HCT116 (cell line): ENCODE measurements around the gene TNP1. TPM values are rescaled to one million over a fixed set of nuclear protein-coding genes. Genes with fewer than 3 reads are reported as not detected.

Source experiments
- ATAC-seq: fragments of 200-7000 bp; cut with Tn5 transposase; 2 replicates; pipeline ENCODE4 v1.9.1; 2020; ENCODE audit warnings: mild to moderate bottlenecking, moderate library complexity
- BruUV-seq: library from RNA; stranded (reverse); fragments of 400-500 nt; replicated peaks from 2 replicates; lab custom pipeline; 2021; lab: Mats Ljungman, UMichigan
- CTCF ChIA-PET: fragments of 300-600 bp; sonication (Branson Sonifier 250); formaldehyde crosslinking; loops from one replicate; lab custom pipeline; 2021; ENCODE audit warnings: antibody characterized with exemption; lab: Charles Lee
- POLR2A ChIA-PET: fragments of 300-600, 350-600 bp; sonication (Branson Sonifier 250); formaldehyde crosslinking; loops from one replicate; lab custom pipeline; 2021; ENCODE audit warnings: antibody characterized with exemption; lab: Charles Lee
- RAD21 ChIA-PET, 2 experiments: fragments of 300-600 bp; sonication (Branson Sonifier 250); formaldehyde crosslinking; loops; one replicate each; lab custom pipeline; 2023; ENCODE audit warnings: low total read pairs in 2 of 2; ENCODE audit not compliant: uncharacterized antibody in 2 of 2, unreplicated experiment in 2 of 2, low non-redundant PET in 1 of 2; lab: Charles Lee
- DNase-seq: peaks from one replicate; pipeline ENCODE4 v3.0.0-alpha.2; 2010; ENCODE audit warnings: low read depth, low spot score
- H2AFZ ChIP-seq: fragments of 200-600 bp; shearing (Covaris generic), sonication (generic); 2 replicates; pipeline ENCODE4 v1.6.1; 2017; ENCODE audit warnings: low read depth, mixed run types, mixed read lengths, antibody characterized with exemption, low read length; ENCODE audit not compliant: poor library complexity, severe bottlenecking
- H3K27ac ChIP-seq: 2 replicates; pipeline ENCODE4 v1.5.1; 2012; ENCODE audit warnings: low read depth, low read length
- H3K27me3 ChIP-seq: fragments of 200-600 bp; sonication (generic); 2 replicates; pipeline ENCODE4 v1.6.1; 2016; ENCODE audit warnings: mixed run types, low read length, mixed read lengths; ENCODE audit not compliant: insufficient read depth
- H3K36me3 ChIP-seq, 2 experiments: fragments of 200-500 bp in 1 of 2; fragments of 200-600 bp in 1 of 2; sonication (Bioruptor generic) in 1 of 2; sonication (generic) in 1 of 2; 2 replicates each; pipeline versions ENCODE4 v1.5.1 to v1.6.1; 2014 to 2016; ENCODE audit warnings: low read length in 2 of 2, inconsistent platforms in 1 of 2, mixed read lengths in 1 of 2, mixed run types in 1 of 2; ENCODE audit not compliant: insufficient read depth in 2 of 2, control insufficient read depth in 1 of 2
- H3K4me1 ChIP-seq, 2 experiments: fragments of 200-600 bp in 1 of 2; sonication (generic) in 1 of 2; 2 replicates each; pipeline versions ENCODE4 v1.5.1 to v1.6.1; 2012 to 2017; ENCODE audit warnings: low read length in 2 of 2, inconsistent platforms in 1 of 2, mild to moderate bottlenecking in 1 of 2, mixed read lengths in 1 of 2, mixed run types in 1 of 2, moderate library complexity in 1 of 2; ENCODE audit not compliant: insufficient read depth in 2 of 2, control insufficient read depth in 1 of 2
- H3K4me2 ChIP-seq: fragments of 200-600 bp; sonication (generic); 2 replicates; pipeline ENCODE4 v1.6.1; 2017; ENCODE audit warnings: mixed run types, low read length, mixed read lengths
- H3K4me3 ChIP-seq, 2 experiments: fragments of 200-600 bp in 1 of 2; sonication (generic) in 1 of 2; replicated peaks in 1 of 2; 2 replicates each; pipeline ENCODE4 v1.5.1; 2011 to 2016; ENCODE audit warnings: low read length in 2 of 2, control low read depth in 1 of 2, low read depth in 1 of 2, mild to moderate bottlenecking in 1 of 2, mixed read lengths in 1 of 2, mixed run types in 1 of 2
- H3K79me2 ChIP-seq: fragments of 200-600 bp; sonication (generic); 2 replicates; pipeline ENCODE4 v1.6.1; 2017; ENCODE audit warnings: mild to moderate bottlenecking, mixed run types, low read length, moderate library complexity, mixed read lengths; ENCODE audit not compliant: insufficient read depth
- H3K9ac ChIP-seq: fragments of 200-600 bp; sonication (generic); 2 replicates; pipeline ENCODE4 v1.6.1; 2016; ENCODE audit warnings: low read length, mixed read lengths
- H3K9me2 ChIP-seq: fragments of 200-600 bp; sonication (generic), shearing (Covaris generic); 2 replicates; pipeline ENCODE4 v1.6.1; 2017; ENCODE audit warnings: mixed run types, mild to moderate bottlenecking, moderate library complexity; ENCODE audit not compliant: insufficient read depth
- H3K9me3 ChIP-seq, 2 experiments: fragments of 200-500 bp in 1 of 2; fragments of 200-600 bp in 1 of 2; sonication (Bioruptor generic) in 1 of 2; sonication (generic) in 1 of 2; 2 replicates each; pipeline ENCODE4 v1.6.1; 2014 to 2017; ENCODE audit warnings: low read length in 2 of 2, mixed read lengths in 2 of 2, inconsistent platforms in 1 of 2, low read depth in 1 of 2, mild to moderate bottlenecking in 1 of 2, mixed run types in 1 of 2, moderate library complexity in 1 of 2; ENCODE audit not compliant: control insufficient read depth in 1 of 2, insufficient read depth in 1 of 2
- H4K20me1 ChIP-seq: fragments of 200-600 bp; sonication (generic), shearing (Covaris generic); 2 replicates; pipeline ENCODE4 v1.6.1; 2017; ENCODE audit warnings: mixed run types, mild to moderate bottlenecking, moderate library complexity; ENCODE audit not compliant: insufficient read depth
- CEBPB ChIP-seq: IDR thresholded peaks from 2 replicates; pipeline ENCODE4 v1.6.1; 2012; ENCODE audit warnings: low read depth
- EGR1 ChIP-seq: IDR thresholded peaks from 2 replicates; pipeline ENCODE4 v1.6.1; 2012; ENCODE audit warnings: low read depth
- ELF1 ChIP-seq: IDR thresholded peaks from 2 replicates; pipeline ENCODE4 v1.6.1; 2012; ENCODE audit warnings: low read depth, borderline replicate concordance
- EZH2 ChIP-seq: fragments of 200-600 bp; sonication (generic); IDR thresholded peaks from 2 replicates; pipeline ENCODE4 v1.6.1; 2017; ENCODE audit warnings: antibody characterized with exemption, mixed run types
- EZH2phosphoT487 ChIP-seq: fragments of 200-600 bp; IDR thresholded peaks from 2 replicates; pipeline ENCODE4 v1.6.1; 2018; ENCODE audit warnings: antibody characterized with exemption, borderline replicate concordance
- JUND ChIP-seq: IDR thresholded peaks from 2 replicates; pipeline ENCODE4 v1.6.1; 2012
- POLR2A ChIP-seq: IDR thresholded peaks from 2 replicates; pipeline ENCODE4 v1.7.0; 2011; ENCODE audit warnings: borderline replicate concordance; ENCODE audit not compliant: insufficient read depth, insufficient read length; ENCODE audit errors: extremely low read depth
- SP1 ChIP-seq: IDR thresholded peaks from 2 replicates; pipeline ENCODE4 v1.6.1; 2012; ENCODE audit warnings: low read depth
- ZFX ChIP-seq: fragments of 450-650 bp; IDR thresholded peaks from 2 replicates; pipeline ENCODE4 v1.6.1; 2017
- ZNF274 ChIP-seq: fragments of 200-500 bp; sonication (Bioruptor generic); IDR thresholded peaks from 2 replicates; pipeline ENCODE4 v1.6.1; 2014; ENCODE audit warnings: mild to moderate bottlenecking, low read depth, low read length, inconsistent platforms
- intact Hi-C: fragments of 100-400 bp; cut with micrococcal nuclease; formaldehyde crosslinking; loops from 2 replicates; pipeline ENCODE4 v1.10.0; 2022
- total RNA-seq: library from RNA; stranded (reverse); gene quantifications from one replicate; pipeline ENCODE4 v1.2.1, GENCODE V29; 2021; ENCODE audit not compliant: unreplicated experiment
- TF ChIP-seq, protein P1 (sequence below): IDR thresholded peaks from 2 replicates; pipeline ENCODE4 v1.6.1; 2012

The TNP1 gene
- total RNA-seq, 1 experiment from 2014 or later: not detected

DNA sequence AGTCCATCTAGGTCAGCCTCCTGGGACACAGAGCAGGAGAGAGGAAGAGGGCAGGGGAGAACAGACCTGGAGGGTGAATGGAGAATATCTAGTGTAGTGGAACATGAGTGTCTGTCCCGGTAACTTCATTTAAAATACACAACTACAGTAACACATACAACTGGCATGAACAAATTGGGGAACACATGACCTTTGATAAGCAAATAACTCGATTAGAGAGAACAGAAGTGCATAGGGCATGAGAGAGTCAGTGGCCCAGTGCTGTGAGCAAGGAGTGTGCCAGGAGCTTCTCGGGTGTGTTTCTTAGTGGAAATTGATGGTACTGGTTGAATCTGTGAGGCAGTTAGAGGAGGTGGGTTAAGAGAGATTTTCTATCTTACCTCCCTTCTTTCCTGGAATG lies 40.8 kb downstream of the TNP1 start (continued):
- TF ChIP-seq SP1 (no peak), ZFX (no peak), JUND (no peak), CEBPB (no peak), EZH2phosphoT487 (no peak), ELF1 (no peak), EGR1 (no peak), POLR2A (no peak)
- TF ChIP-seq, protein P1, sequence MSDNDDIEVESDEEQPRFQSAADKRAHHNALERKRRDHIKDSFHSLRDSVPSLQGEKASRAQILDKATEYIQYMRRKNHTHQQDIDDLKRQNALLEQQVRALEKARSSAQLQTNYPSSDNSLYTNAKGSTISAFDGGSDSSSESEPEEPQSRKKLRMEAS: no peak

DNA sequence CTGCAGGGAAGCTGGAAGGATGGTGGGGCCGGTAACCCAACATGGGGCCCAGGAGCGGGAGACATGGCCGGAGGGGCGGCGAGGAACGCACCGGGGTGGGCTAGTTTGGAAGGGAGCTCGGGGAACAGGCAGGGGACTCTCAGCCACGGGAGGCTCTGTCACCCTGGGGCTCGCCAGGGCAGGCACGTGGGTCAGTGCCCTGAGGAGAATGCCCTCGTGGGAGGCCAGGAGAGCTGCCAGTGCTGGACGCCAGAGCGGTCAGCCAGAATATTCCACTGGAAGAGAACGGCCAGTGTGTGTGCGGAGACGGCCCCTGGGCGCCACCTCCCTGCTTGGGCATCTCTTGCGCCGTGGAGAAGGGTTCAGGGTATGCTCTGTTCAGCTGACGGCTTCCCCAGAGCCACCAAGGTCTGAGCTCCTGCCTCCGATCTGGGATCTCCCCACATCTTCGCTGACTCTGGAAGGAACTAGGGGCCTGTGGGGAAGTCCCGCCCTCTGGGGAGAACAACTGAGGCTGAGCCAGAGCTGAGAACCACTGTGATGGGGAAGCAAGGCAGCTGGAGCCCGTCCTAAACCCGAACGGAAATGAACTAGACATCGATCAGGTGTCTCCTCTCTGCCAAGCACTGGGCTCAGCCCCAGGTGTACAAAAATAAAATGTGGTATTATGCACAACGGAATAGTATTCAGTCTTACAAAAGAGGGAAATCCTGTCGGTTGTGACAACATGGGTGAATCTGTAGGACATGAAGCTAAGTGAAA lies 49.3 kb downstream of the TNP1 start:
- CTCF ChIA-PET: no interaction called here
- no peak overlapping the region for H2AFZ ChIP-seq
- no peaks in the 10 kb centered on the region for H3K9me2 ChIP-seq
- ATAC-seq (no peak), DNase-seq (no peak)
- RAD21 ChIA-PET: no interaction called here
- H4K20me1 ChIP-seq: no peaks in the 10 kb centered on the region
- no peak overlapping the region for H3K9ac ChIP-seq
- POLR2A ChIA-PET: no interaction called here
- intact Hi-C loops: no loop called here
- H3K4me2 ChIP-seq: no peak overlapping the region
- TF ChIP-seq CEBPB: no peak
- no peak for TF ChIP-seq ZNF274
- no peak for TF ChIP-seq EZH2phosphoT487
- TF ChIP-seq ELF1: no peak
- no peak for TF ChIP-seq POLR2A
- no peak for TF ChIP-seq SP1
- TF ChIP-seq, protein P1: no peak
- TF ChIP-seq EZH2: no peak
- no peak overlapping the region for H3K4me3 ChIP-seq
- no peak overlapping the region for H3K27ac ChIP-seq
- H3K27me3 ChIP-seq: peaks cover 22% of the 10 kb centered on the region
- no peaks in the 10 kb centered on the region for H3K36me3 ChIP-seq
- no peaks in the 10 kb centered on the region for H3K9me3 ChIP-seq
- H3K4me1 ChIP-seq: no peaks in the 10 kb centered on the region
- no TSS peak for BruUV-seq
- no peaks in the 10 kb centered on the region for H3K79me2 ChIP-seq

Other genes starting within 250 kb of the TNP1 start
- gene IGFBP2, start 226.6 kb downstream of the TNP1 start, total RNA-seq: 143 TPM
- 3.9 TPM for gene IGFBP5, start 164.5 kb downstream of the TNP1 start, total RNA-seq